Body of pancreas (tissue), 4 donors: Measurements from ENCODE around the gene SLC38A8. TPM values are rescaled to one million over a fixed set of nuclear protein-coding genes. Genes with fewer than 3 reads are reported as not detected.

ENCODE experiments used
- ATAC-seq: fragments of 150-250 bp; one replicate; pipeline ENCODE4 v1.9.1; 2016
- DNase-seq, 4 donors: peaks; one replicate each; pipeline ENCODE4 v3.0.0-alpha.2; 2019
- H3K27ac ChIP-seq, 4 donors: fragments of 200-600 bp; sonication (generic); 1 replicate in 3 of 4; 2 replicates in 1 of 4; pipeline versions ENCODE4 v1.5.1 to v1.6.1; 2016 to 2019; ENCODE audit warnings: mild to moderate bottlenecking in 1 of 4, mixed read lengths in 1 of 4, moderate library complexity in 1 of 4
- H3K27me3 ChIP-seq, 2 donors: fragments of 200-600 bp; sonication (generic); one replicate each; pipeline ENCODE4 v1.6.0; 2016; ENCODE audit warnings: mild to moderate bottlenecking in 1 of 2
- H3K36me3 ChIP-seq, 2 donors: fragments of 200-600 bp; sonication (generic); replicated peaks in 1 of 2; 2 replicates each; pipeline ENCODE4 v1.5.1; 2016; ENCODE audit warnings: low read depth in 2 of 2; ENCODE audit not compliant: insufficient read depth in 1 of 2
- H3K4me1 ChIP-seq: fragments of 200-600 bp; sonication (generic); one replicate; pipeline ENCODE4 v1.6.0; 2016
- H3K4me3 ChIP-seq, 2 donors: fragments of 200-600 bp; sonication (generic); 1 replicate in 1 of 2; 2 replicates in 1 of 2; pipeline ENCODE4 v1.5.1; 2016 to 2019
- H3K9me3 ChIP-seq, 3 donors: fragments of 200-600 bp; sonication (generic); 1 replicate in 2 of 3; 2 replicates in 1 of 3; pipeline ENCODE4 v1.5.1; 2016
- CTCF ChIP-seq, 7 experiments: fragments of 450-650 bp in 4 of 7; fragments of 200-600 bp in 3 of 7; sonication (generic) in 3 of 7; IDR thresholded peaks; one replicate each; pipeline ENCODE4 v1.5.1; 2016 to 2019; ENCODE audit warnings: antibody characterized with exemption in 7 of 7
- POLR2A ChIP-seq, 3 donors: fragments of 450-650 bp; IDR thresholded peaks; one replicate each; pipeline ENCODE4 v1.6.1; 2016; ENCODE audit warnings: antibody characterized with exemption in 3 of 3, mild to moderate bottlenecking in 2 of 3
- WGBS, 2 donors: methylation state at CpG; one replicate each; pipeline ENCODE4 v1.1.5; 2017; 5-methylcytosine and 5-hydroxymethylcytosine counted together
- intact Hi-C: fragments of 100-400 bp; cut with DNase I; formaldehyde crosslinking; loops from one replicate; pipeline ENCODE4 v1.15.1; 2023
- total RNA-seq, 2 donors: library from RNA; depleted of rRNA; stranded (reverse); fragments of >200 nt; gene quantifications; one replicate each; pipeline ENCODE4 v1.1.0, GENCODE V29; 2016

The SLC38A8 gene
- total RNA-seq, 2 donors from 2014 or later, result not detected

- H3K27ac ChIP-seq, result no peak overlapping the region
- peaks cover 9 to 47% of the 10 kb centered on the region in 2 donors for H3K36me3 ChIP-seq
- no peak for TF ChIP-seq POLR2A (IDR thresholded peaks at IDR 0.05)
- TF ChIP-seq CTCF (IDR thresholded peaks at IDR 0.05), result peak; percentile 71 to 90 (median 80)
- no peak overlapping the region for H3K4me3 ChIP-seq
- ATAC-seq (peak; percentile 87), DNase-seq (peak; percentile 76 to 82 (median 78))
- intact Hi-C loops, result loop anchor here (5.0 to 10.0 kb wide), 2 partner anchors 96 to 238 kb away; partner anchors contain the start of gene NECAB2
- H3K27me3 ChIP-seq, result no peaks in the 10 kb centered on the region
- 46 to 54% methylated on average over 25 of the region's 25 CpGs for WGBS, 2 donors
- H3K9me3 ChIP-seq, result no peaks in the 10 kb centered on the region
- no peaks in the 10 kb centered on the region for H3K4me1 ChIP-seq
Measured at GRCh38 chr16:84062734-84063640, 20.4 kb upstream of the SLC38A8 start.

GRCh38 chr16:84061236-84061819 lies 18.7 kb upstream of the SLC38A8 start:
- ATAC-seq (no peak), DNase-seq (no peak)
- 79 to 94% methylated on average over 7 of the region's 7 CpGs for WGBS, 2 donors
- Histone ChIP-seq H3K4me1 (peaks cover under 1% of the 10 kb centered on the region), H3K27ac (no peak overlapping the region), H3K4me3 (no peak overlapping the region), H3K27me3 (no peaks in the 10 kb centered on the region), H3K9me3 (no peaks in the 10 kb centered on the region), H3K36me3 (peaks cover 21 to 40% of the 10 kb centered on the region in 2 donors)
- intact Hi-C loops, result loop anchor here (5.0 to 10.0 kb wide), 2 partner anchors 94 to 237 kb away; partner anchors contain the start of gene NECAB2
- TF ChIP-seq POLR2A (IDR thresholded peaks at IDR 0.05) (no peak), CTCF (IDR thresholded peaks at IDR 0.05) (no peak)

- Histone ChIP-seq H3K4me3 (no peak overlapping the region), H3K27ac (no peak overlapping the region), H3K9me3 (no peaks in the 10 kb centered on the region), H3K36me3 (peaks cover 21 to 39% of the 10 kb centered on the region in 2 donors), H3K4me1 (peaks cover 12% of the 10 kb centered on the region), H3K27me3 (no peaks in the 10 kb centered on the region)
- intact Hi-C loops, result loop anchor here (5.0 to 10.0 kb wide), 2 partner anchors 93 to 235 kb away; partner anchors contain the start of gene NECAB2
- TF ChIP-seq CTCF (IDR thresholded peaks at IDR 0.05) (no peak), POLR2A (IDR thresholded peaks at IDR 0.05) (no peak)
- DNase-seq (no peak), ATAC-seq (no peak)
- 93 to 94% methylated on average over 21 to 28 of the region's 28 CpGs for WGBS, 2 donors
Measured at GRCh38 chr16:84059946-84060901, 17.6 kb upstream of the SLC38A8 start.

- ATAC-seq (no peak), DNase-seq (no peak)
- WGBS, 2 donors, result 90 to 92% methylated on average over 11 of the region's 11 CpGs
- H3K4me3 ChIP-seq, result no peak overlapping the region
- H3K4me1 ChIP-seq, result peaks cover 18% of the 10 kb centered on the region
- TF ChIP-seq CTCF (IDR thresholded peaks at IDR 0.05) (no peak), POLR2A (IDR thresholded peaks at IDR 0.05) (no peak)
- intact Hi-C loops, result no loop called here
- H3K27me3 ChIP-seq, result no peaks in the 10 kb centered on the region
- H3K27ac ChIP-seq, result no peak overlapping the region
- no peaks in the 10 kb centered on the region for H3K9me3 ChIP-seq
- H3K36me3 ChIP-seq, result peaks cover 22 to 40% of the 10 kb centered on the region in 2 donors
Measured at GRCh38 chr16:84059111-84059510, 16.5 kb upstream of the SLC38A8 start.
